ENCODE data around the gene CDHR4. TPM values are rescaled to one million over a fixed set of nuclear protein-coding genes. Genes with fewer than 3 reads are reported as not detected.
"Not testable (repeated sequence)": the region's sequence is repeated elsewhere in the genome, so short reads cannot be mapped to it uniquely, and the experiment has no call there.

CDHR4 gene
- not detected for polyA plus RNA-seq

GRCh38 chr3:49799761-49800160, at the start of gene CDHR4:
Gene CDHR4, minus strand, starts transcription at chr3:49799873. Its CDS starts 61 bp downstream, at chr3:49799812.
- peak within 1 kb of the TSS in 2 of 4 donors; percentile 25 to 57 for H3K4me3 Mint-ChIP-seq
- H3K27ac Mint-ChIP-seq, result peak within 1 kb of the TSS in 1 of 3 donors; percentile 81
- peaks cover 6 to 10% (median 7%) of the 10 kb centered on the region in 3 donors for H3K4me1 Mint-ChIP-seq
- peaks cover 3% of the 10 kb centered on the region for H3K27me3 Mint-ChIP-seq
- H3K36me3 Mint-ChIP-seq, result no peaks in the 10 kb centered on the region
- no peaks in the 10 kb centered on the region for H3K9me3 Mint-ChIP-seq

- H3K4me1 Mint-ChIP-seq, result peaks cover 0 to 3% (median 0%) of the 10 kb centered on the region in 3 donors
- H3K27ac Mint-ChIP-seq, result no peak overlapping the region
- H3K27me3 Mint-ChIP-seq, result no peaks in the 10 kb centered on the region
- peaks cover 2% of the 10 kb centered on the region for H3K36me3 Mint-ChIP-seq
- no peaks in the 10 kb centered on the region for H3K9me3 Mint-ChIP-seq
- H3K4me3 Mint-ChIP-seq, result no peak overlapping the region
Observed at GRCh38 chr3:49845694-49846093, 46.0 kb upstream of the CDHR4 start.

- H3K36me3 Mint-ChIP-seq, result peaks cover 2% of the 10 kb centered on the region
- no peaks in the 10 kb centered on the region for H3K9me3 Mint-ChIP-seq
- H3K4me3 Mint-ChIP-seq, result no peak overlapping the region
- H3K4me1 Mint-ChIP-seq, result peaks cover 0 to 3% (median 0%) of the 10 kb centered on the region in 3 donors
- H3K27me3 Mint-ChIP-seq, result no peaks in the 10 kb centered on the region
- peak overlapping the region in 1 of 3 donors; percentile 9 for H3K27ac Mint-ChIP-seq
Observed at GRCh38 chr3:49844464-49845183, 45.0 kb upstream of the CDHR4 start.

- Mint-ChIP-seq H3K27me3 (no peaks in the 10 kb centered on the region), H3K9me3 (no peaks in the 10 kb centered on the region), H3K36me3 (no peaks in the 10 kb centered on the region), H3K4me1 (peaks cover 5% of the 10 kb centered on the region in 3 donors), H3K4me3 (peak overlapping the region in 1 of 4 donors; percentile 17), H3K27ac (no peak overlapping the region)
Observed at GRCh38 chr3:49842843-49843517, 43.3 kb upstream of the CDHR4 start.

- H3K4me1 Mint-ChIP-seq, result peaks cover 5% of the 10 kb centered on the region in 3 donors
- H3K4me3 Mint-ChIP-seq, result no peak overlapping the region
- no peaks in the 10 kb centered on the region for H3K36me3 Mint-ChIP-seq
- H3K9me3 Mint-ChIP-seq, result no peaks in the 10 kb centered on the region
- no peak overlapping the region for H3K27ac Mint-ChIP-seq
- no peaks in the 10 kb centered on the region for H3K27me3 Mint-ChIP-seq
Observed at GRCh38 chr3:49841806-49842205, 42.1 kb upstream of the CDHR4 start.

- Mint-ChIP-seq H3K4me1 (peaks cover 5% of the 10 kb centered on the region in 3 donors), H3K4me3 (no peak overlapping the region), H3K36me3 (no peaks in the 10 kb centered on the region), H3K27ac (peak overlapping the region in 1 of 3 donors; percentile 39), H3K27me3 (no peaks in the 10 kb centered on the region), H3K9me3 (no peaks in the 10 kb centered on the region)
Observed at GRCh38 chr3:49841126-49841696, 41.5 kb upstream of the CDHR4 start.

- Mint-ChIP-seq H3K4me1 (peaks cover 5% of the 10 kb centered on the region in 3 donors), H3K36me3 (no peaks in the 10 kb centered on the region), H3K4me3 (no peak overlapping the region), H3K27me3 (no peaks in the 10 kb centered on the region), H3K9me3 (no peaks in the 10 kb centered on the region), H3K27ac (peak overlapping the region in 1 of 3 donors; percentile 78)
Observed at GRCh38 chr3:49840388-49840787, 40.7 kb upstream of the CDHR4 start.

- Mint-ChIP-seq H3K27me3 (no peaks in the 10 kb centered on the region), H3K36me3 (peaks cover 2% of the 10 kb centered on the region), H3K9me3 (no peaks in the 10 kb centered on the region), H3K4me3 (no peak overlapping the region), H3K27ac (no peak overlapping the region), H3K4me1 (peaks cover 5% of the 10 kb centered on the region in 3 donors)
Observed at GRCh38 chr3:49839193-49839809, 39.6 kb upstream of the CDHR4 start.

- H3K27me3 Mint-ChIP-seq, result no peaks in the 10 kb centered on the region
- peaks cover 0 to 3% (median 1%) of the 10 kb centered on the region in 3 donors for H3K4me1 Mint-ChIP-seq
- peaks cover 6% of the 10 kb centered on the region for H3K36me3 Mint-ChIP-seq
- H3K9me3 Mint-ChIP-seq, result no peaks in the 10 kb centered on the region
- no peak overlapping the region for H3K4me3 Mint-ChIP-seq
- no peak overlapping the region for H3K27ac Mint-ChIP-seq
Observed at GRCh38 chr3:49831341-49831740, 31.7 kb upstream of the CDHR4 start.

- Mint-ChIP-seq H3K27ac (no peak overlapping the region), H3K4me3 (no peak overlapping the region), H3K9me3 (no peaks in the 10 kb centered on the region), H3K27me3 (no peaks in the 10 kb centered on the region), H3K36me3 (peaks cover 4% of the 10 kb centered on the region), H3K4me1 (peaks cover 0 to under 1% (median 0%) of the 10 kb centered on the region in 3 donors)
Observed at GRCh38 chr3:49826016-49826415, 26.3 kb upstream of the CDHR4 start.

GRCh38 chr3:49823131-49823530, 23.5 kb upstream of the CDHR4 start:
- not testable (repeated sequence) for H3K4me1 Mint-ChIP-seq, H3K27me3 Mint-ChIP-seq, H3K4me3 Mint-ChIP-seq, H3K9me3 Mint-ChIP-seq, H3K36me3 Mint-ChIP-seq
- H3K27ac Mint-ChIP-seq, result peak overlapping the region in 1 of 3 donors; percentile 81

- peaks cover 7 to 29% (median 21%) of the 10 kb centered on the region in 3 donors for H3K4me1 Mint-ChIP-seq
Observed at GRCh38 chr3:49813497-49814174, 14.0 kb upstream of the CDHR4 start, which contains the start of gene UBA7. Gene UBA7, minus strand, starts transcription at chr3:49813953. Its CDS starts 166 bp downstream, at chr3:49813787.

GRCh38 chr3:49812916-49813496, 13.3 kb upstream of the CDHR4 start:
- Mint-ChIP-seq H3K36me3 (no peaks in the 10 kb centered on the region), H3K27ac (peak overlapping the region; percentile 60 to 99 (median 98)), H3K4me1 (peaks cover 7 to 34% (median 28%) of the 10 kb centered on the region in 3 donors), H3K9me3 (no peaks in the 10 kb centered on the region), H3K4me3 (peak overlapping the region; percentile 89 to 98 (median 98)), H3K27me3 (no peaks in the 10 kb centered on the region)

More at GRCh38 chr3:49813497-49814174, 14.0 kb upstream of the CDHR4 start, which contains the start of gene UBA7:
- H3K36me3 Mint-ChIP-seq, result no peaks in the 10 kb centered on the region
- H3K27ac Mint-ChIP-seq, result peak within 1 kb of the TSS; percentile 60 to 99 (median 98)
- H3K4me3 Mint-ChIP-seq, result peak within 1 kb of the TSS; percentile 89 to 98 (median 98)
- no peaks in the 10 kb centered on the region for H3K27me3 Mint-ChIP-seq
- H3K9me3 Mint-ChIP-seq, result no peaks in the 10 kb centered on the region

Measured in IgD-negative memory B cell (primary cell).